ENCODE results near the gene KRT36. TPM values are rescaled to one million over a fixed set of nuclear protein-coding genes. Genes with fewer than 3 reads are reported as not detected.

The KRT36 gene
- total RNA-seq, 1 donor from 2014 or later: not detected

- H3K4me3 Mint-ChIP-seq: no peak overlapping the region
- H3K4me1 Mint-ChIP-seq: no peaks in the 10 kb centered on the region
- H3K27ac Mint-ChIP-seq: no peak overlapping the region
- intact Hi-C loops (cut with micrococcal nuclease): no loop called here
- no peaks in the 10 kb centered on the region for H3K36me3 Mint-ChIP-seq (ENCODE audit: low read depth)
- H3K9me3 Mint-ChIP-seq: no peaks in the 10 kb centered on the region
- H3K27me3 Mint-ChIP-seq: peaks cover 65% of the 10 kb centered on the region
- DNase-seq: no peak
Measured at GRCh38 chr17:41528959-41529353, 39.2 kb upstream of the KRT36 start.

- Mint-ChIP-seq H3K36me3 (ENCODE audit: low read depth) (no peaks in the 10 kb centered on the region), H3K4me3 (no peak overlapping the region), H3K27ac (no peak overlapping the region), H3K9me3 (no peaks in the 10 kb centered on the region), H3K4me1 (no peaks in the 10 kb centered on the region), H3K27me3 (peaks cover 57% of the 10 kb centered on the region)
- DNase-seq: no peak
- intact Hi-C loops (cut with micrococcal nuclease): no loop called here
Measured at GRCh38 chr17:41527063-41528023, 37.6 kb upstream of the KRT36 start.

- DNase-seq: no peak
- Mint-ChIP-seq H3K27me3 (peaks cover 33% of the 10 kb centered on the region), H3K27ac (no peak overlapping the region), H3K9me3 (no peaks in the 10 kb centered on the region), H3K4me3 (no peak overlapping the region), H3K36me3 (ENCODE audit: low read depth) (no peaks in the 10 kb centered on the region), H3K4me1 (no peaks in the 10 kb centered on the region)
- intact Hi-C loops (cut with micrococcal nuclease): no loop called here
Measured at GRCh38 chr17:41524261-41524660, 34.6 kb upstream of the KRT36 start.

GRCh38 chr17:41523787-41524186, 34.1 kb upstream of the KRT36 start:
- Mint-ChIP-seq H3K27me3 (peaks cover 29% of the 10 kb centered on the region), H3K36me3 (ENCODE audit: low read depth) (no peaks in the 10 kb centered on the region), H3K4me1 (no peaks in the 10 kb centered on the region), H3K27ac (no peak overlapping the region), H3K4me3 (no peak overlapping the region), H3K9me3 (no peaks in the 10 kb centered on the region)
- intact Hi-C loops (cut with micrococcal nuclease): no loop called here
- no peak for DNase-seq

- no peaks in the 10 kb centered on the region for H3K36me3 Mint-ChIP-seq (ENCODE audit: low read depth)
- no peaks in the 10 kb centered on the region for H3K4me1 Mint-ChIP-seq
Measured at GRCh38 chr17:41523225-41523593, 33.5 kb upstream of the KRT36 start.

GRCh38 chr17:41522301-41523224, 32.9 kb upstream of the KRT36 start:
- Mint-ChIP-seq H3K4me1 (no peaks in the 10 kb centered on the region), H3K9me3 (no peaks in the 10 kb centered on the region), H3K27ac (no peak overlapping the region), H3K27me3 (peaks cover 18% of the 10 kb centered on the region), H3K36me3 (ENCODE audit: low read depth) (no peaks in the 10 kb centered on the region), H3K4me3 (no peak overlapping the region)
- intact Hi-C loops (cut with micrococcal nuclease): no loop called here
- DNase-seq: no peak

More at GRCh38 chr17:41523225-41523593, 33.5 kb upstream of the KRT36 start:
- Mint-ChIP-seq H3K27ac (no peak overlapping the region), H3K27me3 (peaks cover 23% of the 10 kb centered on the region), H3K9me3 (no peaks in the 10 kb centered on the region), H3K4me3 (no peak overlapping the region)
- DNase-seq: no peak
- intact Hi-C loops (cut with micrococcal nuclease): no loop called here

- Mint-ChIP-seq H3K4me3 (no peak overlapping the region), H3K27me3 (peaks cover 9% of the 10 kb centered on the region), H3K9me3 (no peaks in the 10 kb centered on the region), H3K36me3 (ENCODE audit: low read depth) (no peaks in the 10 kb centered on the region), H3K4me1 (no peaks in the 10 kb centered on the region), H3K27ac (no peak overlapping the region)
- DNase-seq: no peak
- intact Hi-C loops (cut with micrococcal nuclease): no loop called here
Measured at GRCh38 chr17:41521574-41522261, 32.0 kb upstream of the KRT36 start.

GRCh38 chr17:41520821-41521521, 31.3 kb upstream of the KRT36 start:
- H3K27ac Mint-ChIP-seq: no peak overlapping the region
- no peak for DNase-seq
- H3K27me3 Mint-ChIP-seq: peaks cover 5% of the 10 kb centered on the region
- intact Hi-C loops (cut with micrococcal nuclease): no loop called here
- no peaks in the 10 kb centered on the region for H3K4me1 Mint-ChIP-seq
- no peaks in the 10 kb centered on the region for H3K9me3 Mint-ChIP-seq
- no peaks in the 10 kb centered on the region for H3K36me3 Mint-ChIP-seq (ENCODE audit: low read depth)
- H3K4me3 Mint-ChIP-seq: no peak overlapping the region

GRCh38 chr17:41519501-41520224, 30.0 kb upstream of the KRT36 start:
- no peak overlapping the region for H3K27ac Mint-ChIP-seq
- H3K9me3 Mint-ChIP-seq: no peaks in the 10 kb centered on the region
- H3K4me3 Mint-ChIP-seq: no peak overlapping the region
- H3K4me1 Mint-ChIP-seq: no peaks in the 10 kb centered on the region
- H3K36me3 Mint-ChIP-seq (ENCODE audit: low read depth): no peaks in the 10 kb centered on the region
- DNase-seq: no peak
- intact Hi-C loops (cut with micrococcal nuclease): no loop called here
- peaks cover 1% of the 10 kb centered on the region for H3K27me3 Mint-ChIP-seq

- intact Hi-C loops (cut with micrococcal nuclease): no loop called here
- H3K4me3 Mint-ChIP-seq: no peak within 1 kb of the TSS
- DNase-seq: no peak
- no peaks in the 10 kb centered on the region for H3K27me3 Mint-ChIP-seq
- H3K9me3 Mint-ChIP-seq: no peaks in the 10 kb centered on the region
- no peaks in the 10 kb centered on the region for H3K4me1 Mint-ChIP-seq
- no peaks in the 10 kb centered on the region for H3K36me3 Mint-ChIP-seq (ENCODE audit: low read depth)
- no peak within 1 kb of the TSS for H3K27ac Mint-ChIP-seq
Measured at GRCh38 chr17:41518789-41519449, 29.2 kb upstream of the KRT36 start, which contains the start of gene KRT15. Gene KRT15, minus strand, starts transcription at chr17:41518890. Its CDS starts 63 bp downstream, at chr17:41518827.

GRCh38 chr17:41518031-41518430, 28.3 kb upstream of the KRT36 start:
- H3K4me3 Mint-ChIP-seq: no peak overlapping the region
- no peak overlapping the region for H3K27ac Mint-ChIP-seq
- H3K36me3 Mint-ChIP-seq (ENCODE audit: low read depth): no peaks in the 10 kb centered on the region
- intact Hi-C loops (cut with micrococcal nuclease): no loop called here
- no peaks in the 10 kb centered on the region for H3K27me3 Mint-ChIP-seq
- no peaks in the 10 kb centered on the region for H3K4me1 Mint-ChIP-seq
- no peak for DNase-seq
- H3K9me3 Mint-ChIP-seq: no peaks in the 10 kb centered on the region

GRCh38 chr17:41516830-41517283, 27.1 kb upstream of the KRT36 start:
- intact Hi-C loops (cut with micrococcal nuclease): no loop called here
- H3K9me3 Mint-ChIP-seq: no peaks in the 10 kb centered on the region

More at GRCh38 chr17:41516830-41517283, 27.1 kb upstream of the KRT36 start:
- DNase-seq: no peak
- Mint-ChIP-seq H3K27ac (no peak overlapping the region), H3K27me3 (peaks cover 3% of the 10 kb centered on the region), H3K36me3 (ENCODE audit: low read depth) (no peaks in the 10 kb centered on the region), H3K4me3 (no peak overlapping the region), H3K4me1 (no peaks in the 10 kb centered on the region)
